GM12878 (cell line): ENCODE measurements around the gene AKT1.

Experiments
- KDM1A ChIP-seq: fragments of 200-600 bp; sonication (generic); IDR thresholded peaks from 2 replicates; pipeline ENCODE4 v1.6.1; 2016; ENCODE audit warnings: borderline replicate concordance
- RBBP5 ChIP-seq: fragments of 200-600 bp; sonication (generic); conservative IDR thresholded peaks from 2 replicates; pipeline ENCODE4 v1.6.1; 2016
- RELA ChIP-seq: fragments of 450-650 bp; IDR thresholded peaks from 2 replicates; pipeline ENCODE4 v1.8.0; 2014; ENCODE audit warnings: borderline replicate concordance; ENCODE audit not compliant: partially characterized antibody
- TF ChIP-seq, protein P1 (sequence below), 3 experiments: IDR thresholded peaks in 2 of 3; conservative IDR thresholded peaks in 1 of 3; 2 replicates each; pipeline ENCODE4 v1.5.1; 2011; ENCODE audit warnings: low read depth in 3 of 3, low read length in 3 of 3, mild to moderate bottlenecking in 3 of 3, control low read depth in 2 of 3, moderate library complexity in 2 of 3, inconsistent platforms in 1 of 3, mixed read lengths in 1 of 3; ENCODE audit not compliant: control insufficient read depth in 2 of 3, insufficient read depth in 1 of 3; ENCODE audit errors: extremely low read depth in 1 of 3

GRCh38 chr14:104774453-104775072 lies 21.0 kb downstream of the AKT1 start:
- TF ChIP-seq RBBP5: no peak
- TF ChIP-seq, protein P1, sequence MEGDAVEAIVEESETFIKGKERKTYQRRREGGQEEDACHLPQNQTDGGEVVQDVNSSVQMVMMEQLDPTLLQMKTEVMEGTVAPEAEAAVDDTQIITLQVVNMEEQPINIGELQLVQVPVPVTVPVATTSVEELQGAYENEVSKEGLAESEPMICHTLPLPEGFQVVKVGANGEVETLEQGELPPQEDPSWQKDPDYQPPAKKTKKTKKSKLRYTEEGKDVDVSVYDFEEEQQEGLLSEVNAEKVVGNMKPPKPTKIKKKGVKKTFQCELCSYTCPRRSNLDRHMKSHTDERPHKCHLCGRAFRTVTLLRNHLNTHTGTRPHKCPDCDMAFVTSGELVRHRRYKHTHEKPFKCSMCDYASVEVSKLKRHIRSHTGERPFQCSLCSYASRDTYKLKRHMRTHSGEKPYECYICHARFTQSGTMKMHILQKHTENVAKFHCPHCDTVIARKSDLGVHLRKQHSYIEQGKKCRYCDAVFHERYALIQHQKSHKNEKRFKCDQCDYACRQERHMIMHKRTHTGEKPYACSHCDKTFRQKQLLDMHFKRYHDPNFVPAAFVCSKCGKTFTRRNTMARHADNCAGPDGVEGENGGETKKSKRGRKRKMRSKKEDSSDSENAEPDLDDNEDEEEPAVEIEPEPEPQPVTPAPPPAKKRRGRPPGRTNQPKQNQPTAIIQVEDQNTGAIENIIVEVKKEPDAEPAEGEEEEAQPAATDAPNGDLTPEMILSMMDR (IDR thresholded peaks at IDR 0.05 in 2 of 3, conservative IDR thresholded peaks at IDR 0.05 in 1 of 3; ENCODE audit: control insufficient read depth in 2 of 3, extremely low read depth in 1 of 3, insufficient read depth in 1 of 3, low read depth in 3 of 3, low read length in 3 of 3): no peak
- TF ChIP-seq RELA: no peak
- TF ChIP-seq KDM1A: no peak
